ENCODE results near the gene C19orf73. TPM values are rescaled to one million over a fixed set of nuclear protein-coding genes. Genes with fewer than 3 reads are reported as not detected.

Gene C19orf73
- total and polyA plus RNA-seq, 9 of the 15 experiments (the other 6 are each of a cell fraction or from before 2014, with no cell fraction given), result 0.08 to 7.4 (median 1.4) TPM

GRCh38 chr19:49119411-49120324 is 725 bp upstream of the C19orf73 start, which contains the start of gene PPFIA3 (continued):
- peak; percentile 88 for TF ChIP-seq ARID4B (CRISPR knock-in tag; IDR thresholded peaks at IDR 0.05)
- no peak for TF ChIP-seq NR2C1 (IDR thresholded peaks at IDR 0.05)
- TF ChIP-seq NR2C1 (tag; IDR thresholded peaks at IDR 0.05), result no peak
- TF ChIP-seq RREB1 (CRISPR knock-in tag; IDR thresholded peaks at IDR 0.05), result 0 out of 2 replicates have a peak, but pooled peaks have one; percentile 45
- no peak for TF ChIP-seq RBM15 (IDR thresholded peaks at IDR 0.05; ENCODE audit: insufficient read depth, low read length)
- TF ChIP-seq KDM1A (IDR thresholded peaks at IDR 0.05), result peak in 1 of 2 experiments; percentile 72; a peak in 2 of 4 replicates
- TF ChIP-seq ATF6 (CRISPR knock-in tag; IDR thresholded peaks at IDR 0.05), result peak; percentile 36; the same call in 1 of the 2 replicates
- TF ChIP-seq E2F5 (CRISPR knock-in tag; IDR thresholded peaks at IDR 0.05), result 0 out of 2 replicates have a peak, but pooled peaks have one; percentile 20
- TF ChIP-seq RBM34 (IDR thresholded peaks at IDR 0.05; ENCODE audit: borderline replicate concordance, insufficient read depth, low read length), result no peak

Measured in K562 (cell line).